Activated naive CD8-positive, alpha-beta T cell treated with anti-CD3 and anti-CD28 coated beads, Interleukin-2, amount 10 ng/mL, durations not matched to agents 7 days and 5 days (primary cell): ENCODE data around the gene NKAIN4. TPM values are rescaled to one million over a fixed set of nuclear protein-coding genes. Genes with fewer than 3 reads are reported as not detected.
"Not testable (repeated sequence)": the region's sequence is repeated elsewhere in the genome, so short reads cannot be mapped to it uniquely, and the experiment has no call there.

Experiments used
- ATAC-seq: fragments of 150-1000 bp; cut with Tn5 transposase; one replicate; pipeline ENCODE4 v1.10.0; 2021; ENCODE audit warnings: low read depth, moderate library complexity
- POLR2A ChIA-PET: fragments of 350-600 bp; sonication (Branson Sonifier 250); formaldehyde crosslinking; loops from one replicate; lab custom pipeline; 2021; ENCODE audit warnings: antibody characterized with exemption; lab: Charles Lee
- DNase-seq: peaks from one replicate; pipeline ENCODE4 v3.0.0; 2021
- H3K27ac Mint-ChIP-seq: one replicate; pipeline ENCODE4 v1.8.0; 2022; ENCODE audit warnings: mild to moderate bottlenecking, mixed read lengths
- H3K27me3 Mint-ChIP-seq: one replicate; pipeline ENCODE4 v1.8.0; 2022; ENCODE audit warnings: mild to moderate bottlenecking, moderate library complexity, mixed read lengths
- H3K36me3 Mint-ChIP-seq: one replicate; pipeline ENCODE4 v1.8.0; 2021; ENCODE audit warnings: mild to moderate bottlenecking, mixed read lengths
- H3K4me1 Mint-ChIP-seq: one replicate; pipeline ENCODE4 v1.8.0; 2021; ENCODE audit warnings: mixed read lengths
- H3K4me3 Mint-ChIP-seq: one replicate; pipeline ENCODE4 v1.8.0; 2022; ENCODE audit warnings: mild to moderate bottlenecking, moderate library complexity, mixed read lengths
- H3K9me3 Mint-ChIP-seq: one replicate; pipeline ENCODE4 v1.8.0; 2021; ENCODE audit warnings: mixed read lengths
- total RNA-seq, 2 experiments: library from RNA; stranded (reverse); gene quantifications; one replicate each; pipeline ENCODE4 v1.2.3, GENCODE V29; 2021

Gene NKAIN4
- total RNA-seq, 2 experiments from 2014 or later: not detected

GRCh38 chr20:63253438-63254231 lies 628 bp downstream of the NKAIN4 start:
- Mint-ChIP-seq H3K36me3 (no peaks in the 10 kb centered on the region), H3K27me3 (peaks cover 36% of the 10 kb centered on the region), H3K4me1 (peaks cover 3% of the 10 kb centered on the region), H3K27ac (no peak overlapping the region), H3K4me3 (no peak overlapping the region), H3K9me3 (no peaks in the 10 kb centered on the region)
- no peak for DNase-seq
- POLR2A ChIA-PET: no interaction called here
- ATAC-seq: no peak

- ATAC-seq (no peak), DNase-seq (no peak)
- Mint-ChIP-seq H3K4me1 (peaks cover 3% of the 10 kb centered on the region), H3K4me3 (no peak overlapping the region), H3K36me3 (no peaks in the 10 kb centered on the region), H3K27ac (no peak overlapping the region), H3K9me3 (no peaks in the 10 kb centered on the region), H3K27me3 (peaks cover 38% of the 10 kb centered on the region)
- POLR2A ChIA-PET: no interaction called here
Observed at GRCh38 chr20:63253065-63253437, 1.2 kb downstream of the NKAIN4 start.

GRCh38 chr20:63252284-63252711 lies 2.0 kb downstream of the NKAIN4 start:
- no peak for ATAC-seq
- H3K27ac Mint-ChIP-seq: no peak overlapping the region
- DNase-seq: no peak
- H3K36me3 Mint-ChIP-seq: no peaks in the 10 kb centered on the region
- no peaks in the 10 kb centered on the region for H3K9me3 Mint-ChIP-seq
- H3K4me3 Mint-ChIP-seq: no peak overlapping the region
- POLR2A ChIA-PET: no interaction called here
- peaks cover 34% of the 10 kb centered on the region for H3K27me3 Mint-ChIP-seq
- H3K4me1 Mint-ChIP-seq: no peaks in the 10 kb centered on the region

DNA sequence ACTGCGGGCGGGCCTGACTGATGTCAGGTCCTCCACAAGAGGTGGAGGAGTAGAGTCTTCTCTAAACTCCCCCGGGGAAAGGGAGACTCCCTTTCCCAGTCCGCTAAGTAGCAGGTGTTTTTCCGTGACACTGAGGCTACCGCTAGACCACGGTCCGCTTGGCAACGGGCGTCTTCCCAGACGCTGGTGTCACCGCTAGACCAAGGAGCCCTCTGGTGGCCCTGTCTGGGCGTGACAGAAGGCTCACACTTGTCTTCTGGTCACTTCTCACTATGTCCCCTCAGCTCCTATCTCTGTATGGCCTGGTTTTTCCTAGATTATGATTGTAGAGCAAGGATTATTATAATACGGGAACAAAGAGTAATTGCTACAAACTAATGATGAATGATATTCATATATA lies 2.9 kb downstream of the NKAIN4 start:
- H3K27me3 Mint-ChIP-seq: peaks cover 34% of the 10 kb centered on the region
- H3K4me3 Mint-ChIP-seq, ATAC-seq: not testable (repeated sequence)

GRCh38 chr20:63249891-63250290 lies 4.4 kb downstream of the NKAIN4 start:
- DNase-seq (no peak), ATAC-seq (no peak)
- H3K27me3 Mint-ChIP-seq: peaks cover 25% of the 10 kb centered on the region
- H3K9me3 Mint-ChIP-seq: no peaks in the 10 kb centered on the region
- no peak overlapping the region for H3K4me3 Mint-ChIP-seq
- no peak overlapping the region for H3K27ac Mint-ChIP-seq
- H3K36me3 Mint-ChIP-seq: no peaks in the 10 kb centered on the region
- POLR2A ChIA-PET: no interaction called here
- no peaks in the 10 kb centered on the region for H3K4me1 Mint-ChIP-seq

More for the DNA sequence above, 2.9 kb downstream of the NKAIN4 start:
- H3K4me1 Mint-ChIP-seq, H3K36me3 Mint-ChIP-seq, H3K27ac Mint-ChIP-seq, POLR2A ChIA-PET, H3K9me3 Mint-ChIP-seq, DNase-seq: not testable (repeated sequence)

DNA sequence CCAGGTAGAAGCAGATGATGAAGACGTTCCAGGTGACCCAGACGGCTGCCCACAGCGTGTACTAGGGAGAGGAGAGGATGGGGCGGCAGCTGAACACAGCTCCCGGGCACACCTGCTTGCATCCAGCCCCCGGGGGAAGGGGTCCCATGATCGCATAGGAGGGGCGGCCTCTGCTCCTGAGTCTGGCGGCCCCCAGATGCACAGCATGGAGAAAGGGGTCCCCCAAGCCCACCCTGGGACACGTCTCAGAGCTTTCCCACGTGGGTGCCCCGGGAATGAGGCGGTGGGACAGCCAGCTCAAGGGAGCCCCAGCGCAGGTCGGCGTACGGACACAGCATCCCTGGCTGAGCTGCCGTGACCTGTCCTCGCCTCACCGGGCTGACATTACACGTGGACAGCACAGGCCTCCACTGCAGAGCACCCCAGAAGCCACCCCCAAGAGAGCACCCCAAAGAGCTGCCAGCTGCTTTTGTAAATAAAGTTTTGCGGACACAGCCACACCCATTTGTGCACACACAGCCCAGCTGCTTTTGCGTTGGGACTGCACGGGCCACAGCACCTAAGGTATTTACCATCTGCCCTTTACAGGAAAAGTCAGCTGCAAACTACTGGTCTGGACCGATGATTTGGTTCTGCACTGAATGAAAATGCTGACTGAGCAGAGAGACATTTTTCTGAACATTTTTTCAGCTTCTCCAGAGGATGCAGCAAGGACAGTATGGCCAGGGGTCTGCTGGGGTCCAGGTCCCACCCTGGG lies 5.2 kb downstream of the NKAIN4 start:
- Mint-ChIP-seq H3K27ac (no peak overlapping the region), H3K9me3 (no peaks in the 10 kb centered on the region), H3K4me1 (no peaks in the 10 kb centered on the region), H3K4me3 (no peak overlapping the region), H3K27me3 (peaks cover 23% of the 10 kb centered on the region), H3K36me3 (no peaks in the 10 kb centered on the region)
- POLR2A ChIA-PET: no interaction called here
- ATAC-seq (no peak), DNase-seq (no peak)

- H3K36me3 Mint-ChIP-seq: no peaks in the 10 kb centered on the region
- no peak overlapping the region for H3K27ac Mint-ChIP-seq
- no peaks in the 10 kb centered on the region for H3K4me1 Mint-ChIP-seq
- peaks cover 15% of the 10 kb centered on the region for H3K27me3 Mint-ChIP-seq
- POLR2A ChIA-PET: no interaction called here
- no peaks in the 10 kb centered on the region for H3K9me3 Mint-ChIP-seq
- DNase-seq: no peak
- no peak for ATAC-seq
- no peak overlapping the region for H3K4me3 Mint-ChIP-seq
Observed at GRCh38 chr20:63247671-63248228, 6.5 kb downstream of the NKAIN4 start.

GRCh38 chr20:63246490-63247288 lies 7.6 kb downstream of the NKAIN4 start:
- no peak overlapping the region for H3K4me3 Mint-ChIP-seq
- ATAC-seq (no peak), DNase-seq (no peak)
- H3K27ac Mint-ChIP-seq: no peak overlapping the region
- no peaks in the 10 kb centered on the region for H3K9me3 Mint-ChIP-seq
- peaks cover 9% of the 10 kb centered on the region for H3K27me3 Mint-ChIP-seq
- no peaks in the 10 kb centered on the region for H3K36me3 Mint-ChIP-seq
- POLR2A ChIA-PET: no interaction called here
- H3K4me1 Mint-ChIP-seq: no peaks in the 10 kb centered on the region

- no peaks in the 10 kb centered on the region for H3K4me1 Mint-ChIP-seq
- POLR2A ChIA-PET: no interaction called here
- no peaks in the 10 kb centered on the region for H3K36me3 Mint-ChIP-seq
- DNase-seq: no peak
- no peak for ATAC-seq
- peaks cover 9% of the 10 kb centered on the region for H3K27me3 Mint-ChIP-seq
- H3K4me3 Mint-ChIP-seq: no peak overlapping the region
- H3K27ac Mint-ChIP-seq: no peak overlapping the region
- no peaks in the 10 kb centered on the region for H3K9me3 Mint-ChIP-seq
Observed at GRCh38 chr20:63244468-63244867, 9.8 kb downstream of the NKAIN4 start.

DNA sequence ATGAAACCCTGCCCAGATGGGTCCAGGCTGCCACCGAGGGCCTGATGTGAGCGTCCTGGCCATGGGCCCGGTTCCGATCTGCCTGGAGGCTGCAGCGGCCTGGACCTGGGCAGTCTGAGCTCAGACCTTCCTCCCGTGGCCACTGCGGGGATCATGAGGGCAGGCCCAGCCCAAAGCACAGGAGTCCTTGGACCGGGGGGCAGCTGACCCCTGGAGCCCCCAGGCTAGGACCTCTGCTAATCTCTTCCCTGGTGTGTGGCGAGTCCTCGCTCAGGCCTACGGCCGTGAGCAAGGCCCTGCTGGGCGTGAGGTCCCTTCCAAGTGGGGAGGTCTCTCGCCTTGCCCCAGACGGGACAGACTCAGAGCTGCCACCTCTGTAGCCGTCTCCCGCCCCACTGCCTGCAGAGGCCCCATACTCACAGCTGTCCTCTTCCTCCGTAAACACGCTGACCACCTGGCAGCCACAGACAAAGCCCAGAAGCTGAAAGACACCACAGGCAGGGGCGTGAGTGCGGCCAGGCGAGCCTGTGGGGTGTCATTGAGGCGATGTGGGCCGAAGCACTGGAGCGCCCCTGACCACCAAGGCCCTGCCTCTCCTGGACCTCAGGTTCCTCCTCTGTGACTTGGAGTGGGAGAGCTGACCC lies 10.5 kb downstream of the NKAIN4 start:
- no peaks in the 10 kb centered on the region for H3K9me3 Mint-ChIP-seq
- H3K27ac Mint-ChIP-seq: no peak overlapping the region
- ATAC-seq (no peak), DNase-seq (no peak)
- POLR2A ChIA-PET: no interaction called here
- H3K4me1 Mint-ChIP-seq: no peaks in the 10 kb centered on the region
- H3K36me3 Mint-ChIP-seq: no peaks in the 10 kb centered on the region
- H3K4me3 Mint-ChIP-seq: no peak overlapping the region
- H3K27me3 Mint-ChIP-seq: peaks cover 8% of the 10 kb centered on the region

DNA sequence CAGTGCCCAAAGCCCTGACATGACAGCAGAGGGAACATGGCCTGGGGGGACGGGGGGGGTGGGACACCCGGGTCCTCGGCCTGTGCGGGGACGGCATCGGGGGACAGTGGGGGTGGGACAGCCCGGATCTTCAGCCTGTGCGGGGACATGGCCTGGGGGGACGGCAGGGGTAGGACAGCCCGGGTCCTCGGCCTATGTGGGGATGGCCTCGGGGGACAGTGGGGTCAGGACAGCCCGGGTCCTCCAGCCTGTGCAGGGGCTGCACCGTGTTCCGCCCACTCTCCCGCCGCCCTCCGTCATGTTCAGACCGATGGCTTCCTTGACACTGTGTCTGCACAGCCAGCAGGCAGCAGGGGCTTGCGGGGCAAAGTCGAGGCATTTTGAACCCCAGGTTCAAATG lies 11.5 kb downstream of the NKAIN4 start:
- Mint-ChIP-seq H3K27ac (no peak overlapping the region), H3K4me1 (no peaks in the 10 kb centered on the region), H3K4me3 (no peak overlapping the region), H3K36me3 (no peaks in the 10 kb centered on the region), H3K9me3 (no peaks in the 10 kb centered on the region), H3K27me3 (peaks cover 4% of the 10 kb centered on the region)
- POLR2A ChIA-PET: no interaction called here
- ATAC-seq (no peak), DNase-seq (no peak)

DNA sequence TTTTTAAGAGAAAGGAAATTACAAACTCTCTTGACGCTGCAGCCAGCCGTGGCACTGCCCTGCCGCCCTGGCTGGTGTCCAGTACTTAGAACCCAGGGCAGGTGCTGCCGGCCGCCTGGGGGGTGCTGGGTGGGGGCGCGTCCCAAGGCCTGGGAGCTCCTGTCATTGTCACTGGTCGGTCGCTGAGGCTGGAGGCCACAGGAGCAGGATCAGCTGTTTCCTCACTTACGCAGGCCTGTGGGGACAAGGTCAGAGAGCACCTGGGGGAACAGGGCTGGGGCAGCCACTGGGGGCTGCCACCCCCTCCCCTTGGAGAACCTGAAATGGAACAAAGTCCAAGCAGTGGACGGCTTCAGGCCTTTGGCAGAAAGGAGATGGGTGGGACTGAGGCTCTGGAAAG lies 13.0 kb downstream of the NKAIN4 start:
- H3K27ac Mint-ChIP-seq: no peak overlapping the region
- no peaks in the 10 kb centered on the region for H3K4me1 Mint-ChIP-seq
- no peaks in the 10 kb centered on the region for H3K9me3 Mint-ChIP-seq
- ATAC-seq (no peak), DNase-seq (no peak)
- H3K27me3 Mint-ChIP-seq: peaks cover 4% of the 10 kb centered on the region
- no peak overlapping the region for H3K4me3 Mint-ChIP-seq
- POLR2A ChIA-PET: no interaction called here
- H3K36me3 Mint-ChIP-seq: no peaks in the 10 kb centered on the region

GRCh38 chr20:63240004-63240403 lies 14.3 kb downstream of the NKAIN4 start:
- POLR2A ChIA-PET: no interaction called here
- Mint-ChIP-seq H3K4me1 (no peaks in the 10 kb centered on the region), H3K4me3 (no peak overlapping the region), H3K27ac (no peak overlapping the region), H3K27me3 (no peaks in the 10 kb centered on the region), H3K9me3 (no peaks in the 10 kb centered on the region), H3K36me3 (no peaks in the 10 kb centered on the region)
- DNase-seq (no peak), ATAC-seq (no peak)
